NCI-H524 (cell line): Measurements from ENCODE around the gene TEDC1.
"Not testable (repeated sequence)": the region's sequence is repeated elsewhere in the genome, so short reads cannot be mapped to it uniquely, and the experiment has no call there.

Experiments used
- DNase-seq, 2 experiments: peaks; one replicate each; lab custom pipeline; 2025; lab: John Stamatoyannopoulos, UW

TEDC1 gene

DNA sequence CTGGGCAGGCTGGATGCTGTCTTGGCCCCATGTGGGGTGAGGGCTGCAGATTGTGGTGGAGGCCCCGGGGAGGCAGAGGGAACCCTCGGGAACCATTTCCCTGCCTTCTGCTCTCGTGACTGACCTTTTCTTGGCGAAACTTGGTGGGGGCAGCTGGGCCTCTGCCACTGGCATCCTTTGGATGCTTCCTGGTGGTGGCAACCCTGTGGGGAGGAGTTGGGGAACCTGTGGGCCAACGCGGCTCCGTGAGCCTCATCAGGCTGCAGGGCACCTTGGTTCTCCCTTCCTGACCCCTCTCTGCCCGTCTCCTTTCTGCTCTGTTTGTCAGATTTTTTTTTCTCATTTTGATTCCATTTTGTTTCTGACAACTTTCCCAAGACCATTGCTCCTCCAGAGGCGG lies 49.8 kb downstream of the TEDC1 start:
- DNase-seq: no peak

DNA sequence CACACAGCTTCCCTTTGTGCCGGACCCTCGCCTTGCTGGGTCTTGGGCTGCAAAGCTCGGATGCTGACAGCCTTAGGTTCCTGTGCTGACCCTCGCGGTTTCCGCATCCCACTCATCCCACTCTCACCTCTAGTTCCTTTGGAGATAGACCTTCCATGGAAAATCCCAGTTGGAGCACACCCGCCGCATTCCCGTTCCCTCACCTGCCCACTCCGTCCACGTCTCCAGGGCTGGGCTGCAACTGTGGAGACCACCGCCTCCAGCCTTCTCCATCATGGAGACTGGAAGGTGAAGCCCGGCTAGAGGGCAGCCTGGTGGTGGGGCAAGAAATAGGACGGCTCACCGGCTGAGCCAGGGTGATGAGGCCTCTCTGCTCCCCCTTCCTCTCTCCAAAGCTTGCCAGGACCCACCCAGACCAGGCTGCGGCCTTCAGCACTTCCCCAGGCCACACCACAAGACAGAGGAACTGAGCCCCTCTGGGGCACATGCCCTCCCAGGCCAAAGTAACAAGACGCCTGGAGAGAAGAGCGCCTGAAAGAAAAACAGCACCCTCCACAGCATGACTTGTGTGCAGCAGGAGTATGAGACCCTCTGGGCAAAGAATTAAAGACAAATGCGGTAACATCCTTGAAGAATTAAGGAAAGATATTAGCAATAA lies 50.3 kb downstream of the TEDC1 start:
- no peak for DNase-seq

DNA sequence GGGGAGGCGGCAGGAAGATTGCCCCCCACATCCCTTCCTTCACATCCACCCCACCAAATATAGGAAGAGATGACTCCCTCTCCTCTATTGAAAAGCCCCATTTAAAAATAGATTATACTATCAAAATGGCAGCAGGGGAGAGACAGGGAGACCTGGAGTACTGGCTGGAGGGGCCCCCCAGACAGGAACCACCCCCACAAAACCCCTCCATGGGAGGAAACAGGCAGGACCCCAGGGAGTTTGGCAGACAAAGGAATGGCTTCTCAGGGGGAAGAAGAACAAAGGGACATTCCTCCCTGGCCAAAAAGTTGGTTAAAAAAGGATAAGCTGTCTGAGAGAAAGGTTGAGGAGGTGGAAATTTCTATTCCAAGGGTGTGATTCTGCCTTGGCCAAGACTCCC lies 54.6 kb downstream of the TEDC1 start:
- DNase-seq: not testable (repeated sequence)

DNA sequence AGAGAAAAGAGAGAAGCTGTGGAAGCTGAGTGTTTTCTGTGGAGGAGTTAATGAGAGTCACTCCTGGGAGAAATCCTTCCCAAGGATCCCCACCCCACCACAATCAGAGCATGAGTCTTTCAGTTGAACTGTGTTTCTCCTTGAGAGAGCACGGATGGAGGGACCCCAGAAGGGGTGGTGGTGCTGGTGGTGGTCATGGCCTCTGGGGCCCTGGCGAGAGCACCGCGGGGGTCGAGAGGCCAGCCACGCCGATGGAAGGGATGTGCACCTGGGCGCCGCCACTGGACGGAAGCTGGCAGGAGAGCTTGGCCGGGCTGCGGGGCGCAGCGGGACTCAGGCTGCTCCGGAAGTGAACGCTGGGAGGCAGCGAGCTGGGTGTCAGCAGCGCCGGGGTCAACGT lies 55.4 kb downstream of the TEDC1 start:
- DNase-seq: not testable (repeated sequence)

DNA sequence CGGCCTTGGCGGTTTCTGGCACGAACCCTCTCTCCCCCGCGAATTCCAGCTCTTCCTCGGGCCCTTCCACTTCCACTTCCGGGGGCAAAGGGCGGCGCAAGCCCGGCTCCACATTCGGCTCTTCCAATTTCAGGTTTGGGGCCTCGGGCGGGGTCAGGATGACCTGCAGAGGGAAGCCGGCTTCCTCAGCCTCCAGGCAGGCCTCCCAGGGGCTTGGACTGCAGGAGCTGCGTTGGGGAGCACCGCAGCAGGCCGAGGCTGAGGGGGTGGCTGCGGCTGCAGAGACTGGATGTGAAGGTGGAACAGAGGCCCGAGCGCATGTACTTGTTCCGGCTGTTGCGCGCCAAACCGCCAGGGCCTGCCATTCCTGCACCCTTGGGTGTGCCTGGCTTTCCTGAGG lies 56.0 kb downstream of the TEDC1 start:
- DNase-seq: not testable (repeated sequence)

DNA sequence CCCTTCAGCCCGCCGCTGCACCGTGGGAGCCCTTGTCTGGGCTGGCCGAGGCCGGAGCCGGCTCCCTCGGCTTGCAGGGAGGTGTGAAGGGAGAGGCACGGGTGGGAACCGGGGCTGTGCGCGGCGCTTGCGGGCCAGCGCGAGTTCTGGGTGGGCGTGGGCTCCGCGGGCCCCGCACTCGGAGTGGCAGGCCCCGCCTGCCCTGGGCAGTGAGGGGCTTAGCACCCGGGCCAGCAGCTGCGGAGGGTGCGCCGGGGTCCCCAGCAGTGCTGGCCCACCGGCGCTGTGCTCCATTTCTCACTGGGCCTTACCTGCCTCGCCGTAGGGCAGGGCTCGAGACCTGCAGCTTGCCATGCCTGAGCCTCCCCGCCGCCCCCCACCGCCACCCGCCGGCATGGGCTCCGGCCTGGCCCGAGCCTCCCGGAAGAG lies 56.7 kb downstream of the TEDC1 start:
- DNase-seq: no peak
